ENCODE data around the gene NRDE2.

The NRDE2 gene

GRCh38 chr14:90331497-90332270, at the start of gene NRDE2:
NRDE2 (minus strand) TSS chr14:90331941; CDS start chr14:90331904, 37 bp downstream.
- peak; percentile 98 for DNase-seq (ENCODE audit: low spot score)

- DNase-seq (ENCODE audit: low spot score), result peak; percentile 92
Measured at GRCh38 chr14:90381011-90381786, 49.5 kb upstream of the NRDE2 start.

- DNase-seq (ENCODE audit: low spot score), result no peak
Measured at GRCh38 chr14:90379106-90379505, 47.4 kb upstream of the NRDE2 start.

GRCh38 chr14:90378249-90378648, 46.5 kb upstream of the NRDE2 start:
- no peak for DNase-seq (ENCODE audit: low spot score)

GRCh38 chr14:90375934-90376333, 44.2 kb upstream of the NRDE2 start:
- no peak for DNase-seq (ENCODE audit: low spot score)

- DNase-seq (ENCODE audit: low spot score), result no peak
Measured at GRCh38 chr14:90374813-90375212, 43.1 kb upstream of the NRDE2 start.

- DNase-seq (ENCODE audit: low spot score), result no peak
Measured at GRCh38 chr14:90373887-90374286, 42.1 kb upstream of the NRDE2 start.

GRCh38 chr14:90368946-90369721, 37.4 kb upstream of the NRDE2 start:
- DNase-seq (ENCODE audit: low spot score), result peak; percentile 72

GRCh38 chr14:90362558-90362896, 30.8 kb upstream of the NRDE2 start:
- no peak for DNase-seq (ENCODE audit: low spot score)

- DNase-seq (ENCODE audit: low spot score), result no peak
Measured at GRCh38 chr14:90361865-90362557, 30.3 kb upstream of the NRDE2 start.

- DNase-seq (ENCODE audit: low spot score), result no peak
Measured at GRCh38 chr14:90358359-90358758, 26.6 kb upstream of the NRDE2 start.

GRCh38 chr14:90356925-90357324, 25.2 kb upstream of the NRDE2 start:
- DNase-seq (ENCODE audit: low spot score), result no peak

GRCh38 chr14:90355540-90356518, 24.1 kb upstream of the NRDE2 start:
- DNase-seq (ENCODE audit: low spot score), result no peak

- DNase-seq (ENCODE audit: low spot score), result no peak
Measured at GRCh38 chr14:90354551-90355298, 23.0 kb upstream of the NRDE2 start.

- DNase-seq (ENCODE audit: low spot score), result no peak
Measured at GRCh38 chr14:90349739-90350138, 18.0 kb upstream of the NRDE2 start.

GRCh38 chr14:90348270-90348669, 16.5 kb upstream of the NRDE2 start:
- DNase-seq (ENCODE audit: low spot score), result no peak

- DNase-seq (ENCODE audit: low spot score), result no peak
Measured at GRCh38 chr14:90345239-90345557, 13.5 kb upstream of the NRDE2 start.

GRCh38 chr14:90344331-90345238, 12.8 kb upstream of the NRDE2 start:
- no peak for DNase-seq (ENCODE audit: low spot score)

- DNase-seq (ENCODE audit: low spot score), result no peak
Measured at GRCh38 chr14:90342327-90342726, 10.6 kb upstream of the NRDE2 start.

All from Ammon's horn (tissue), 1 donor.